Measurements from ENCODE around the gene CEACAM19. TPM values are rescaled to one million over a fixed set of nuclear protein-coding genes. Genes with fewer than 3 reads are reported as not detected.

CEACAM19 gene
- total and polyA plus RNA-seq, 2 donors (not counting 3 experiments of a cell fraction or from before 2014, with no cell fraction given), result 9.9 to 14.5 TPM

DNA sequence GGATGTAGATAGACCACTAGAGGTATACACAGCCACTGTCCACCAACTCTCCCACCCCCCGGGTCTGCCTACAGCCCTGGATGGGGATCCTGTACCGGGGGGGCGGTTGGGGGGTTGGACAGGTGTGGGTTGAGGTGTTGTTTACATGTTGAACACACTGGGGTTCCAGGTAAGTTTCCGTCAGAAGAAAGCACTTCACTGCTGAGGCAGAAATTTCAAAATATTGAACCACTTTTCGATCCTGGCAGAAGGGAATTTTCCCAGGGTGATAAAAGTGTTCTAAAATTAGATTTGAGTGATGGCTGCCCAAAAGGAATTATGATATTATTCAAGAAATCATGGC lies 21.1 kb downstream of the CEACAM19 start:
- POLR2A ChIA-PET, result interaction anchor here (0.6 to 0.7 kb wide), 2 partner anchors 26 to 74 kb away, joined by 3 to 4 read pairs; no protein-coding TSS in a partner anchor

More for the DNA sequence above, 21.1 kb downstream of the CEACAM19 start:
- BruUV-seq (replicated peaks), result no TSS peak
- Histone ChIP-seq H3K9me3 (replicated peaks; ENCODE audit: control insufficient read depth, insufficient read depth, low read length) (no peaks in the 10 kb centered on the region), H3K4me3 (replicated peaks in 1 of 3; ENCODE audit: insufficient read depth in 1 of 3, low read depth in 1 of 3, low read length in 3 of 3) (no peak overlapping the region), H3K9ac (replicated peaks; ENCODE audit: extremely low read depth, insufficient read depth, low read length) (peak overlapping the region; percentile 49), H3K27me3 (ENCODE audit: control insufficient read depth in 2 of 2, insufficient read depth in 2 of 2, low read length in 2 of 2) (no peaks in the 10 kb centered on the region), H3K4me2 (ENCODE audit: insufficient read depth, low read length) (peak overlapping the region; percentile 32), H2AFZ (ENCODE audit: low read depth, low read length) (no peak overlapping the region), H3K79me2 (ENCODE audit: control insufficient read depth, insufficient read depth, low read length) (no peaks in the 10 kb centered on the region), H3K9me1 (replicated peaks; ENCODE audit: control insufficient read depth, extremely low read depth, insufficient read depth, low read length) (no peaks in the 10 kb centered on the region), H3K27ac (ENCODE audit: insufficient read depth, low read depth, low read length) (peak overlapping the region; percentile 85), H3K4me1 (ENCODE audit: control insufficient read depth, extremely low read depth, insufficient read depth, low read length) (peaks cover 23% of the 10 kb centered on the region), H3K36me3 (ENCODE audit: control insufficient read depth in 2 of 2, extremely low read depth in 1 of 2, insufficient read depth in 2 of 2, low read length in 2 of 2) (no peaks in the 10 kb centered on the region), H4K20me1 (replicated peaks; ENCODE audit: control insufficient read depth, extremely low read depth, insufficient read depth, low read length) (no peaks in the 10 kb centered on the region)
- intact Hi-C loops (cut with micrococcal nuclease), result loop anchor here (1.0 kb wide), 2 partner anchors 26 to 31 kb away; no protein-coding TSS in a partner anchor
- CTCF ChIA-PET, result interaction anchor here (2.2 to 11.5 kb wide), 3 partner anchors 29 to 121 kb away, joined by 8 to 239 read pairs (median 166); no protein-coding TSS in a partner anchor
- FAIRE-seq, result no peak
- dilution Hi-C loops (cut with MboI; ENCODE audit: extremely low pct_ligation_motif_present, low sequenced_read_pairs), result no loop called here
- no peak for DNase-seq (ENCODE audit: low read depth, low spot score)
- no peak for TF ChIP-seq MYC (IDR thresholded peaks at IDR 0.05; ENCODE audit: low read depth, low read length)
- no peak for TF ChIP-seq FOS (IDR thresholded peaks at IDR 0.05; ENCODE audit: borderline replicate concordance, insufficient read depth, low read length)
- TF ChIP-seq POLR2AphosphoS5 (IDR thresholded peaks at IDR 0.05; ENCODE audit: insufficient read depth, low read depth, low read length), result no peak
- TF ChIP-seq, protein P1, sequence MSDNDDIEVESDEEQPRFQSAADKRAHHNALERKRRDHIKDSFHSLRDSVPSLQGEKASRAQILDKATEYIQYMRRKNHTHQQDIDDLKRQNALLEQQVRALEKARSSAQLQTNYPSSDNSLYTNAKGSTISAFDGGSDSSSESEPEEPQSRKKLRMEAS (IDR thresholded peaks at IDR 0.05; ENCODE audit: insufficient read depth, insufficient read length), result no peak
- TF ChIP-seq GATA2 (IDR thresholded peaks at IDR 0.05; ENCODE audit: insufficient read depth, insufficient read length, low read depth, low read length), result no peak
- no peak for TF ChIP-seq JUN (IDR thresholded peaks at IDR 0.05; ENCODE audit: borderline replicate concordance, insufficient read depth, insufficient read length, low read depth)
- TF ChIP-seq EZH2 (IDR thresholded peaks at IDR 0.05; ENCODE audit: borderline replicate concordance, low read depth, low read length, severe bottlenecking), result no peak
- TF ChIP-seq, protein P2, sequence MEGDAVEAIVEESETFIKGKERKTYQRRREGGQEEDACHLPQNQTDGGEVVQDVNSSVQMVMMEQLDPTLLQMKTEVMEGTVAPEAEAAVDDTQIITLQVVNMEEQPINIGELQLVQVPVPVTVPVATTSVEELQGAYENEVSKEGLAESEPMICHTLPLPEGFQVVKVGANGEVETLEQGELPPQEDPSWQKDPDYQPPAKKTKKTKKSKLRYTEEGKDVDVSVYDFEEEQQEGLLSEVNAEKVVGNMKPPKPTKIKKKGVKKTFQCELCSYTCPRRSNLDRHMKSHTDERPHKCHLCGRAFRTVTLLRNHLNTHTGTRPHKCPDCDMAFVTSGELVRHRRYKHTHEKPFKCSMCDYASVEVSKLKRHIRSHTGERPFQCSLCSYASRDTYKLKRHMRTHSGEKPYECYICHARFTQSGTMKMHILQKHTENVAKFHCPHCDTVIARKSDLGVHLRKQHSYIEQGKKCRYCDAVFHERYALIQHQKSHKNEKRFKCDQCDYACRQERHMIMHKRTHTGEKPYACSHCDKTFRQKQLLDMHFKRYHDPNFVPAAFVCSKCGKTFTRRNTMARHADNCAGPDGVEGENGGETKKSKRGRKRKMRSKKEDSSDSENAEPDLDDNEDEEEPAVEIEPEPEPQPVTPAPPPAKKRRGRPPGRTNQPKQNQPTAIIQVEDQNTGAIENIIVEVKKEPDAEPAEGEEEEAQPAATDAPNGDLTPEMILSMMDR (IDR thresholded peaks at IDR 0.05; ENCODE audit: extremely low read depth in 1 of 2, insufficient read depth in 1 of 2, low read depth in 1 of 2, low read length in 2 of 2), result no peak
- TF ChIP-seq POLR2A (IDR thresholded peaks at IDR 0.05; ENCODE audit: low read depth, low read length), result no peak
